GM18519 (cell line): ENCODE measurements around the gene AMH.

Experiments
- ATAC-seq: cut with Tn5 transposase; IDR thresholded peaks from one replicate; pipeline ENCODE4 v1.9.1; 2021; ENCODE audit warnings: mild to moderate bottlenecking, moderate library complexity; ENCODE audit not compliant: unreplicated experiment, low FRiP score

Gene AMH

DNA sequence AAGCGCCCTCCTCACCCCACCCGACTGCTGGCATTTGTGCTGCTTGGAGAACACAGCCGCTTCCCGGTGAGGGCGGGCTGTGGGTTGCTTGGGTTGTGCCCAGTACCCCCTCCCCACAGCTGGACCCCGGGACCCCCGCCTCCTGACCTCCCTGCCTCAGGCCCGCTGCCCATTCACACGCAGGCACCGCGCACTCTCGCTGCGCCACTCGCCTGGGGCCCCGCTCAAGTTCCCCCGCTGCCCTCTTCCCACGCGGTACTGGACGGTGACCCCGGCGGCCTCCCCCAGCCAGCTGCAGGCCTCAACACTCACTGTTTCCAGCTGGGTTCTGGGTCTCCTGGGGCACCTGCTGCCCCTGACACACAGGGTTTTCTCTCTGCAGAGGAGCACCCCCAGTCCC is 29.4 kb upstream of the AMH start:
- ATAC-seq, result no peak

DNA sequence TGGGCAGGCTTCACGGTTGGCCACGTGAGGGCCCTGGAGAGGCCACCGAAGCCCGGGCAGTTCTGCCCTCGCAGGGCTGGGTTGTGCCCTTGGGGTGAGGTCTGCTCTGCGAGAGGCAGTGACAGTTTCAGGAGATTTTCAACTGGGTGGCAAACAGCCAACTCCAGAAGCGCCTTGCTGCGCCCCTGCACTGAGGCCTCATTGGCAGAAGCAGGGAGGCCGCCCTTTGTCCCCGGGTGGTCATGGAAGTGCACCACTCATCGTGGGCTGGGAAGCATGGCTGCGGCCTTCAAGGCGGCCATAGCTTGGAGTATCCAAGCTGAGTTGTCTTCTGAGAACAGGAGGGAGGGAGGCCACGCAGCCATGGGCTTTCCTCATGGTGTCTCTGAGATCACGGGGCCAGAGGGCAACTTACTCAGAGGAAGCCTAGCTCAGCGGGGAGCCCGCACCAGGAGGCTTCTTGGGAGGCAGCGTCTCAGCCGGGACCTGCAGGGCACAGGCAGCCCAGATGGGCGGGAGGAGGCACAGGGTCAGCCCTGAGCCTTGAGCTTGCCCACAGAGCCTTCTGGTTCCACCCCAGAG is 27.8 kb upstream of the AMH start:
- no peak for ATAC-seq

DNA sequence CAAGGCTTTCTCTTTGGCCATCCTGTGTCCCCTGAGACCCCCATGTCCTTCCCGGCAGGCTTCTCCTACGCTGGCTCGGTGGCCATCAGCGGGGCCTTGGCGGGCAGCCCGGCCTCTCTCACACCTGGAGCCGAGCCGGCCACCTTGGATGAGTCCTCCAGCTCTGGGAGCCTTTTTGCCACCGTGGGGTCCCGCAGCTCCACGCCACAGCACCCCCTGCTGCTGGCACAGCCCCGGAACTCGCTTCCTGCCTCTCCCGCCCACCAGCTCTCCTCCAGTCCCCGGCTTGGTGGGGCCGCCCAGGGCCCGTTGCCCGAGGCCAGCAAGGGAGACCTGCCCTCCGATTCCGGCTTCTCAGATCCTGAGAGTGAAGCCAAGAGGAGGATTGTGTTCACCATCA is 27.2 kb upstream of the AMH start:
- no peak for ATAC-seq

DNA sequence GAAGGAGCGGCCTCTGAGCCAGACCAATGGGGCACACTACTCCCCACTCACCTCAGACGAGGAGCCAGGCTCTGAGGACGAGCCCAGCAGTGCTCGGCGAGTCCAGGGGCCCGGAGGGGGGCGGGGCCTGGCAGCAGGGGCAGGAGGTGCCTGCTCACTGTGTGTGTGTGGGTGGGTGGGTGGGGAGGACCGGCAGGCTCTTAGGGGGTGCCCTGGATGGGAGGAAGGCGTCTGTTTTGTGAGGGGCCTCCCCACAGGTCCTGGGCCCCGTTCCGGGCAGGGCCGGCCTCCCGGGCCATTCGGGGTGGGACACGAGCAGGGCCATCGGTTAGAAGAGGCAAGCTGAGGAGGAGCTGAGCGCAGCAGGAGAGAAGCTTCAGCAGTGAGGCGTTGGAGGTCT is 25.7 kb upstream of the AMH start:
- ATAC-seq, result no peak

DNA sequence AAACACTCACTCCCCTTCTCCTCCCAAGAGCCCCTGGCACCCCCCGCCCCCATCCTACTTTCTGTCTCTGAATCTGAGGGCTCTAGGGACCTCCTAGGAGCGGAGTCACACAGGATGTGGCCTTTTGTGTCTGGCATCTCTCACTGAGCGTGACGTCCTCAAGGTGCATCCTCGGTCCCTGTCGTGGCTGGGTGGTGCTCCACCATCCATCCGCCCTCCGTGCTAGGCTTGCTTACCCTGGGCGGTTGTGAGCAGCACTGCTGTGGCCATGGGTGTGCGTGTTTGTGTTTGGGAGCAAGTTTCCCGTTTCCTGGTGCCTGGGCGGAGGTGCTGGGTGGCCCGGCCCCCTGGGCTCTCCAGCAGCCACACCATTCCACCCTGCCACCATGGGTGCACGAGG is 25.2 kb upstream of the AMH start:
- ATAC-seq, result no peak

DNA sequence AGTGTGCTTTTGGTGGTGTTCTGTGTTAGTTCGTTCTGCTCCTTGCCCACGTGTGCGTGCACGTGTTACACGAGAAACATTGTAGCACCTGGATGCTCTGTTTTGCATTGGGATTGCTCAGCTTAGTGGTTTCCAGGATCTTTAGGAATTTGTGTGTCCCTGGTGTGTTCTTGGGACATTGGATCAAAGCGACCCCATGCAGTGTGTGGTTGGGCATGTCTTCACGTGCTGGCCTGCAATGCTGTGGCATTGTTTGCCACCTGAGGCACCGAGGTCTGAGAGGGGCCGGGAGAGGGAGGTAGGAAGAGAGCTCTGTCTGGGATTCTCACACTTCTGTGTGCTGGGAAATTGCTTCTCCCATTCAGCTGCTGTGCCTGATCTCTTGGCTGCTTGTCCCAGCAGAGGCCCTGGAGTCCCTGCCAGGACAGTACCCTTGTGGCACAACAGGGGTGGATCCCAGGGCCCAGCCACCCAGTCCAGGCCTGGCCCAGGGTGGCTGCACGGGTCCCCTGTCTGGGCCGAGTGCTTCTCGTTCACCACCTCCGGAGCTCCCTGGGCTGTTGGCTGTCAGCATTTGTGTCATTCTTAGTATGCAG is 24.3 kb upstream of the AMH start:
- ATAC-seq, result no peak

DNA sequence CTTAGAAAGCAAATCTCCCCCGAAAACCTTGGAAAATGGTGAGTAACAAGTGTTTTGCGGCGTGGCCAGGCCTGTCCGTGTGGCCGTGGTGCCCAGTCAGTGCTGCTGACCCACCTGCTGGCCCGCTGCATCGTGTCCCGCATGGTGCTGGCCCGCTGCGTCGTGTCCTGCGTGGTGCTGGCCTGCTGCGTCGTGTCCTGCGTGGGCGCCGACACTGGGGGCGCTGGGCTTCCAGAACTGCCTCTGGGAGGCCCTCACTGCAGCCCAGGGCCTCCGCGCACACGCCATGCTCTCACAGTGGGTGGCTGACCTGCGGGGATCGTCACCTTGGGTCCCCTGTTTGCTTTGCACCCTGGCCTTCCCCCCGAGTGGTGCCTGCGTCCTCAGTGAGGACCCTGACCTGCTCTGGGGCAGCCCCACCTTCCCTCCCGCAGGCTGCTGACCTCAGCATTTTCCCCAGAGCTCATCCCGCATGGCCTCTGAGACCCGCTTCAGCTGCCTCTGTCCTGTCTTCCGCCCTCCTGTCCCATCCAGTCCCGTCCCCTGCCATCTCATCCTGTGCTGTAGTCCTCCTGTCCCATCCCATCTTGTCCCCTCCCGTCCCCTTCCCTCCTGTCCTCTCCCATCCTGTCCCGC is 23.6 kb upstream of the AMH start:
- ATAC-seq, result no peak

DNA sequence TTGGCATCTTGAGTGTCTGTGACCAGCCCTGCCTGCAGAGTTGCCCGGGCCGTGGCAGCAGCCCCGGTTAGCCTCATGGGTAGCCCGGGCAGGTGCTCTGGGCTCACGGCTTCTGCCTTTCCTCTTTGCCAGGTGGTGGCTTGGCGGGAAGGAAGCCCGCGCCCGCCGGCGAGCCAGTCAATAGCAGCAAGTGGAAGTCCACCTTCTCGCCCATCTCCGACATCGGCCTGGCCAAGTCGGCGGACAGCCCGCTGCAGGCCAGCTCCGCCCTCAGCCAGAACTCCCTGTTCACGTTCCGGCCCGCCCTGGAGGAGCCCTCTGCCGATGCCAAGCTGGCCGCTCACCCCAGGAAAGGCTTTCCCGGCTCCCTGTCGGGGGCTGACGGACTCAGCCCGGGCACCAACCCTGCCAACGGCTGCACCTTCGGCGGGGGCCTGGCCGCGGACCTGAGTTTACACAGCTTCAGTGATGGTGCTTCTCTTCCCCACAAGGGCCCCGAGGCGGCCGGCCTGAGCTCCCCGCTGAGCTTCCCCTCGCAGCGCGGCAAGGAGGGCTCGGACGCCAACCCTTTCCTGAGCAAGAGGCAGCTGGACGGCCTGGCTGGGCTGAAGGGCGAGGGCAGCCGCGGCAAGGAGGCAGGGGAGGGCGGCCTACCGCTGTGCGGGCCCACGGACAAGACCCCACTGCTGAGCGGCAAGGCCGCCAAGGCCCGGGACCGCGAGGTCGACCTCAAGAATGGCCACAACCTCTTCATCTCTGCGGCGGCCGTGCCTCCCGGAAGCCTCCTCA is 22.9 kb upstream of the AMH start:
- ATAC-seq, result no peak

DNA sequence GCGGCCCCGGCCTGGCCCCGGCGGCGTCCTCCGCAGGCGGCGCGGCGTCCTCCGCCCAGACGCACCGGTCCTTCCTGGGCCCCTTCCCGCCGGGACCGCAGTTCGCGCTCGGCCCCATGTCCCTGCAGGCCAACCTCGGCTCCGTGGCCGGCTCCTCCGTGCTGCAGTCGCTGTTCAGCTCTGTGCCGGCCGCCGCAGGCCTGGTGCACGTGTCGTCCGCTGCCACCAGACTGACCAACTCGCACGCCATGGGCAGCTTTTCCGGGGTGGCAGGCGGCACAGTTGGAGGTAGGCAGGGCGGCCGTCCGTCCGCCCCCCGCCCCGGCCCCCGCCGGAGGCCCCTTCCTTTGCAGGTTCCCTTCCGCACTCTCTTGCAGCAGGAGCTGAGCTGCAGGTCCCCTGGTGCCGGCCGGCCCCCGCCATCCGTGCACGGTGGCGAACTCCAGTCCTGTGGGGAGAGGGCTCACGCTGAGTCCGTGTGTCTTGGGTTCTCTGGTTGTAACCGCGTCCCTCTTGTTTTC is 22.2 kb upstream of the AMH start:
- ATAC-seq, result no peak

DNA sequence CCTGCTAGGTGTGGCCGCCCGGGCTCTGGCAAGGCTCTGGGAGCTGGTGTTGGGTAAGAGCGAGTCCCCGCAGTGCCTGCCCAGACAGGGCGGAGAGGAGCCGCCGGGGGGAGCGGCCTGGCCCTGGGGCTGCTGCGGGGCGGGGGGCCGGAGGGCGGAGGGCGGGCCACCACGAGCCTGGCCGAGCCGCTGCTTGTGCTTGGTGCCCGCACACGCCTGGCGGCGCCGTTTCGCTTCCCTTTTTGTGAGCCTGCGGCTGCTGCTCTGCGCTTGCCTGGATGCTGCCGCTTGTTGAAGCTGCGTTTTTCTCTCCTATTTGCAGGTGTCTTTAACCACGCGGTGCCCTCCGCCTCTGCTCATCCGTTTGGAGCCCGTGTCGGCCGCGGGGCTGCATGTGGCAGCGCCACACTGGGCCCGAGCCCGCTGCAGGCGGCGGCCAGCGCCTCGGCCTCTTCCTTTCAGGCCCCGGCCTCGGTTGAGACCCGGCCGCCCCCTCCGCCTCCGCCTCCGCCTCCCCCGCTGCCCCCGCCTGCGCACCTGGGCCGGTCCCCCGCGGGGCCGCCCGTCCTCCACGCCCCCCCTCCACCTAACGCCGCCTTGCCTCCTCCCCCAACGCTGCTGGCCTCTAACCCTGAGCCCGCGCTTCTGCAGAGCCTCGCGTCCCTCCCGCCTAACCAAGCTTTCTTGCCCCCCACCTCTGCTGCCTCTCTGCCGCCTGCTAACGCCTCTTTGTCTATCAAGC is 21.5 kb upstream of the AMH start:
- ATAC-seq, result no peak

DNA sequence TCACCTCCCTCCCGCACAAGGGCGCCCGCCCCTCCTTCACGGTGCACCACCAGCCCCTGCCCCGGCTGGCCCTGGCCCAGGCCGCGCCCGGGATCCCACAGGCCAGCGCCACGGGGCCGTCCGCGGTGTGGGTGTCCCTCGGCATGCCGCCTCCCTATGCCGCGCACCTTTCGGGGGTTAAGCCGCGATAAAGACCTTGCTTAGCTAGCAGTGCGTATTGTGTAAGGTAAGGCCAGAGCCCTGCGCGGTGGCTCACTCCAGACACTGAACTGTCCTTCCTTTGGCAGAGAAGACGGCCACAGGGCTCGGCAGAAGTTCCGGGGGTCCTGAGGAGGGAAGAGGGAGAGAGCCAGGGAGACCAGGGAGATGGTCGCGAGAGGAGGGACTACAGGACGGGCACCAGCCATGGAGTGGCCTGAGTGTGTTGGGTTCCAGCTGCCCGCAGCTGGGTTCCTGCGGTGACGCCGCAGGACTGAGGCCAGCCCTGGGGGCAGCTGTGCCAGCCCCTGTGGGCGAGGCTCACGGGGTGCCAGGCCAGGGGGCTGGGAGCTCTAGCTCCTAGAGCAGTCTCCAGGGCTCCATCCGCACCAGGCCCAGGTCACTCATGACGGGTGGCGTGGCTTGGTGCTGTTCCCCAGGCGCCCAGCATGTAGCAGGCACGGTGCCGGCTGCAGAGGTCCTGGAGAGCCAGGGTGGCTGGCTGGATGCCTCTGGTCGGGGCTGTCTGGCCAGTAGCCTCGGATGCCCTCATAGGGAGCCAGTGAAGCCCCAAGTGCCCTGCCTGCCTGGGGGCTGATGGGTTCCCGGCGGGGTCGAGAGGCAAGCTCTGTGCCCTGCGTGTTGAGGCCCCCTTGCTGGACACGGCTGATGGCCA is 20.7 kb upstream of the AMH start:
- no peak for ATAC-seq

DNA sequence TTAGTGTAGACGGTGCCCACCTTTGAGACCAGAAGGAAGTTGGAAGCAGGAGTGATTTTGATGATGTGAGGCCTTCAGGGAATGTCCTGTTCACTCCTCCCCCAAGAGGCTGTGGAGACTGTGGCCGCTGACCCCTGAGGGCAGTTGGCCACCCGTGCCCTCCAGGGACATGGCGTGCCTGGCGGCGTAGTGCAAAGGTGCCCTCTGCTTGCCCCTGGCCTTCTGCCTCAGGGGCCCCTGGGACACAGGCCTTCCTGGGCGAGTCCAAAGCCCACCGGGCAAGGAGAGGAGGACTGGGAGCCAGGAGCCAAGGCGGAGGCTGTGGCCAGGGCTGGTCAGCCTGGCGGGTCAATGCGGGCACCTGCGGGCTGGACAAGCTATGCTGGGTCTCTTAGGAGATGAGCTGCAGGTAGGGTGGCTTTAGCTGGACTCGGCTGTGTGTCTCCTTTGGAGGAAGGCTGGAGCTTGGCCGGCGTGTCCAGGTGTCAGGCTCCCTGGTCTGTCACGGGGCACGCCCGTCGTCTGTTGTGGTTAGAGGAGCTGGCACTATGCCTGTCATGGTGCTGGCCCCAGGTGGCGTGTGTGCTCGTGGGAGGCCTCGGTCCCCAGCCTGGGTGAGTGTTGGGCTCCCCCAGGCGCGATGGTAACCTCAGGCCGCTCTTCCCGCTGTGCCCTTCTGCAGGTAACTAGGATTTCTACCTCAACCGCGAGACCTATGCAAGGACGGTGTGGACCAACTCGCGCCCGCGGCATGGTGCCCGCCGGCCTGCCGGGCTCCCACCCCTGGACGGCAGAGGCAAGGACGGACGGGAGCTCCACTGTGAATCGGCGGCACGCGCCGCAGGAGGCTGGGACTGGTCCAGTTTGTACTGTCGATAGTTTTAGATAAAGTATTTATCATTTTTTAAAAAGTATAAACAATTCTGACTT is 19.8 kb upstream of the AMH start:
- no peak for ATAC-seq

DNA sequence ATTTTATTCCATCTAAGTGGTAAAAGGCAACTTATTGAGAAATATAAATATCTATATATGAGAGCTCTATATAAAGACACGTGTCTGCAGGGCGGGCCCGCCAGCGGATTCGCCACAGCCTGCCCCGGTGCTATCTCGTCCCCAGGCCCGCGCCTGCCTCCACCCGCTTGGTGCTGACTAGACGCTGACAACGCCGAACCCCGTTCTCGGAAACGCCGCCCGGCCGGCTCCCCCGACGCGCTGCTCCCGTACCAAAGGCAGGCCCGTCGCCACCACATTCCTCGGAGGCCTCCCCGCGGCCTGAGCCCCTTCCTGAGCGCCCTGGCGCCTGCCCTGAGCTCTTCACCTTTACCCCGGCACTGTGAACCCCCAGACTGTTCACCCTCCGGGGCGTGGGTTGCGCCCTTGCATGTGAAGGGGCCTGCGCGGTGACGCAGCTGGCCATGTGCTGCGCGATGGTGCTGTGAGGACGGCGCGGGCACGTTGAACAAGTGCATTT is 19.0 kb upstream of the AMH start:
- ATAC-seq, result no peak

DNA sequence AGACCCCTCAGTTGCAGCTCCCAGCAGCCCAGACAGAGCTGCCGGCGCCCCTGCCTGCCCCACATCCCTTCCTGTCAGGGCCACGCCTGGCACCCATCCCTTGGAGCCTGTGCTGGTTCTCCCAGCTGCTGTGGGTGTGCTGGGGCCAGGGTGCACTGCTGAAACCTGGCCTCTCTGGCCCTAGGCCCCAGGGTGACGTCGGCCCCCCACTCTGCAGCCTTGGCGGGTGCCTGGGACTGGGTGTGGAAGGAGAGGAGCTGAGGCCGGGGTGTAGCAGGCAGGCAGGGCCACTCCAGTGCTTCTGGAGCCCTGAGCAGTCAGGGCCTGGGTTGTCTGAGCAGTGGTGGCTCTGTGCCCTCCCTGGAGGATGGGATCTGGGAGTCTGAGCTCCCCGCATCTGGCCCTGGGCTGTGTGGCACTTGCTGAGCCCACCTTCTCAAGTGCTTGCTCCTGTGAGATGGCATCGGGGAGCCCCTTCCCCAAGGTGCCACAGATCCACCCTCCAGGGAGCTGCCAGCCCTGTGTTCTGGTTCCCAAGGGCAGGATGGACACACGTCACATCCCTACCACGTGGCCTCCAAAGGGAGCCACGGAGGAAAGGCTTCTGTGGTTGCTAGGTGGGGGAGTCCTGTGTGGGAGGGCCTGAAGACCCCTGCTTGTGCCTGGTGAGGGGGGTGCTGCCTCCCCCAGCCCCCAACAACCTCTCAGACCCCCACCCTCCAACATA is 18.2 kb upstream of the AMH start:
- ATAC-seq, result no peak

DNA sequence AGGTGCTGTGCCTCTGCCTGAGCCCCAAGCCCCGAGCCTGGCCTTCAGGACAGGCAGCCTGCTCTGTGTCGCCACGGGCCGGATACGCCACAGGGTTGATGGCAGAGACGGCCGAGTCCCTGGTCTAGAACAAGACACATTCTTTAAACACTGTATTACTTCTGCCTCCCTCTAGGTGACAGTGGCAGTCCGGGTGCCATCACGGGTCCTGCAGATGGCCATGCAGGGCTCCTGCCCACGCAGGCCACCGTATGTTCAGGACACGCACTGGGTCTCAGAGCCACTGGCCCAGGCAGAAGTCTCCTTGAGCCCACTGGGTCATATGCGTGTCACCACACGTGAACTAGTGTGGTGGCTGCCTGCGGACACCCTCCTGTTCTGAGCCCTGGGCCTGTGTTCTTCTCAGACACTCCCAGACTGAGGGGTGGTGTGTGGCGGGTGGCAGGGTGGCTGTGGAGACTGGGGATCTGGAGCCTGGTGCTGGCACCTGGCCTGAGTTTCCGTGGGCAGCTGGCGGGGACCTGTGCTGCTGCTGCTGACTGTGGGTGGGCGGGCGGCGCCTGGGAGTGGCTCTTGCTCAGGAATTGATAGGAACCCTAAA is 17.4 kb upstream of the AMH start:
- ATAC-seq, result no peak

DNA sequence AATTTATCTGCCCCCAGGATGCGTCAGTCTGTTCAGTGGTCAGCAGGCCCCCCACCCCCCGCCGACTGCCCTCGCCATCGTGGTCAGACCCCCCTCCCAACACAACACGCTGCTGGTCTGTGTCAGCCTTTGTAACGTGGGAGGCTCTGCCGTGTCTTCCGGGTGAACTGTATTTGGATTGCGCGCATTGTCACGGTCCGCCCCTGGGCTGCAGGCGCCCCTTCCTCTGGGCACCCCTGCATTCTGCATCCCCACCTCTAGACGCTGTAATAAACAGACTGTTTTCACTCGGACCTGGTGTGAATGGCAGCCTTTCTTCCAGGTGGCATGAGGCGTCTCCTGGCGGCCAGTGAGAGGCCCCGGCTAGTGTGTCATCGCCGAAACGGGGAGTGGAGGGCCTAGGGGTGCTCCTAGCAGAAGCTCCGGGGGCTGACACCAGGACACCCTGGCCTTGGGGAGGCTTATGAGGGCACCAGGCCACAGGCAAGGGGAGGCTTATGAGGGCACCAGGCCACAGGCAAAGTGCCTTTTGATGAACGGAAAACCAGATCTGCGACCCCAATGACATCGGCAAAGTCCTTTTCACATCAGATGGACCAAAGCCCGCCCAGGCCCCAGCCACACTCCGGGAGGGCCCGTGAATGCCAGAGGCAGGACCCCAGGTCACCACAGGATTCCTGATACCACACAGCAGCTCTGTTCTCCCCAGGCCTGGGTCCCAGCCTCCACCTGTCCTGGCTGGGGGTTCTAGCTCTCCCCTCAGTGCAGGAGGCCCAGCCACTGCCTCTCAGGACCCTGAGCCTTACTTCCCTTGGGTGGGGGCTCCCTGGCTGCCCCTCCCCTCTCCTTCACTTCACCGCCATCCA is 16.6 kb upstream of the AMH start:
- ATAC-seq, result no peak
